ENCODE measurements around the gene GULP1. TPM values are rescaled to one million over a fixed set of nuclear protein-coding genes. Genes with fewer than 3 reads are reported as not detected.

GULP1 gene
- polyA plus RNA-seq, 1 donor = 67.8 TPM

DNA sequence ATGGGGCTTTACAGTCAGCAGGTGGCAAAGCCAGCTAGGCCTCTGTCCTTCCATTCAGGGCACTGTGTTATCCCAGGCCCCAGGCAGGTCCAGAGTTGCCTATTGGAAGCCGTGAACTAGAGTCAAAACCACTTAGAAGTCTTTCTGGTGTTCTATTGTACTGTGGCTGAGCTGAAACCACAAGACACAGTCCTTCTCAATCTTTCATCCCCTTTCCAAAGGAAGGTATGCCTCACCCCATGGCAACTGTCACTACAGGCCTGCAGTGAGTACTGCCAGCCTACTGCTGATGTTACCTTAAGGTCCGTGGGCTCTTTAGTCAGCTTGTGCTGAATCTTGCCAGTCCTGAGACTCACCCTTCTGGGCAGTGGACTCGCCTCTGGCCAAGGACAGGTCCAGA lies 181.6 kb downstream of the GULP1 start:
- no peak for DNase-seq

GRCh38 chr2:188474316-188474715 lies 182.6 kb downstream of the GULP1 start:
- DNase-seq = no peak

DNA sequence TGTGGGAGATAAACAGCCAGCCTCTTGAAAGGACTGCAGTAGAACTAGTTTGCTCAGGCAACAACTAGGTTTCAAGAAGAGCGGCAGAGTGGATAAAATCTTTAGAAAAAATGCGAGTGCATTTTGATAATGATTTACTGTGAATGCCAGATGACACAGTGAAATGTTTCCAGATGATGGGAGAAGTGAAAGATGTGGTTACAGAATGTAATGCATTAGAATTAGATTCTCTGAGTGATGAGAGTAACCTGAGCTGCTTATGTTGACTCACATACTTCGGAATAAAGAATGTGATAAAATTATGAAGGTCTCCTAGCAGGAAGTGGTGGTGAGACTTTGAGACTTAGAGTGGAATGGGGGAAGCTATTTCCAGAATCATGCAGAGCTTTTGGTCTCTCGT lies 184.3 kb downstream of the GULP1 start:
- no peak for DNase-seq

DNA sequence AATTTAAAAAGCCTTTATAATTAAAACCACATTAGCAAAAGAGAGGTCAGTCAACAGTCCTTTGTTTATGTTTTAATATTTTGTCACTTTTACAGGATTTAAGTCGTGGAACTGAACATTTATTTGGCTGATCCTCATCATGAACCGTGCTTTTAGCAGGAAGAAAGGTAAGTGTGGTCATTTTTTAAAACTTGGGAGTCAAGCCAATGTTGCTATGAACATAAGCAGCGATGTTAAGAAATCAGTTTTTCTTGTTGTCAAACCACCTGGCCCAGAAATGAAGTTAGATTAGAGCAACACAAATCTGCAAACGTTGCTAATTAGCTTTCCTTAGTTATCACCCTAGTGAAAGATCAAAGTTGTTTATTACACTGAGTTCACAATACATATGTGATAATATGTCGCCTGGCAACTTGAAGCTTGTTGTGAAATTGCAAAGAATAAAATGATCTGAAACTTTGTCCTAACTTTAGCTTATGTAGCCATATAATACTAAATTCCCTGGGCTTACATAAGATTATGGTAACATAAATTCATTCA lies 186.0 kb downstream of the GULP1 start:
- DNase-seq = no peak

GRCh38 chr2:188478724-188479123 lies 187.1 kb downstream of the GULP1 start:
- no peak for DNase-seq

- no peak for DNase-seq
These were observed 189.8 kb downstream of the GULP1 start for GRCh38 chr2:188481474-188481873.

GRCh38 chr2:188485496-188485895 lies 193.8 kb downstream of the GULP1 start:
- DNase-seq = no peak

GRCh38 chr2:188492751-188493150 lies 201.1 kb downstream of the GULP1 start:
- DNase-seq = no peak

- no peak for DNase-seq
These were observed 203.2 kb downstream of the GULP1 start for GRCh38 chr2:188494906-188495305.

DNA sequence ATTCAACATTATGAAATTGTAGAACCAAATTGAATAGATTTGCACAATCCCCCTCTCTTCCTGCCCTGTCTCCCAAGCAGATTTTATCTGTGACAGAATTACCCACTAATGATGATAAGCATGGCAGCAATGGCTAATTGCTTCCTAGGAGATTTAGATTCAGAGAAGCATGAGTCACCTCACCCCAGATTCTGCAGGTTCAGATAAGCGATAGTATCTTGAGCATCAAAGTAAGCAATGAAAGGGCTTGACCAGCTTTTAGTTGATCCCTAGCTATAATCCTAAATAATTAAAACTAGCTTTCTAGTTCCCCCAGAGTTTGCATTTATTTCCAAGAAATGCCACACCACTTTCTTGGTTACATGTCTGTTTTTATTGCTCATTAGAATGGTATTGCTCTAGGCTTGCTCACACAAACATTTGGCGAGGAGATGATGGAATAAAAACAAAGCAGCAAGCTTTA lies 204.3 kb downstream of the GULP1 start:
- DNase-seq = no peak

GRCh38 chr2:188497726-188498125 lies 206.1 kb downstream of the GULP1 start:
- no peak for DNase-seq

DNA sequence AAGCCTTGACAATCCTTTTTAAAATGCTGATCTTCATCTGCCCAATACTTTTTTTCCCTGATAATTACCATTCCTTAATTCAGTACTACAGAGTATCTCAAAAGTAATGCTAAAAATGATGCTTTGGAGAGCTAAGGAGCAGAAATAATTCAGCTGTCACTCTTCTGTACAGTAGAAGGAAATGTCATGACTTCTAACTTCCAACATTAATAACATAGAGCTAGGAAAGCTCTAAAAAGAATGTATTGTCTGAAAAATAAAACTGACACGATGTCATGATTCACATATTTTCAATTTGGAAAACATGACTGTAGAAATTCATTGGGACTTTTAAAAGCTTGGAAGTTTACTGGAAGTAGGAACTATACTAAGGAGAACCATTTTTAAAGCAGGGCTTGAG lies 212.3 kb downstream of the GULP1 start:
- DNase-seq = no peak

DNA sequence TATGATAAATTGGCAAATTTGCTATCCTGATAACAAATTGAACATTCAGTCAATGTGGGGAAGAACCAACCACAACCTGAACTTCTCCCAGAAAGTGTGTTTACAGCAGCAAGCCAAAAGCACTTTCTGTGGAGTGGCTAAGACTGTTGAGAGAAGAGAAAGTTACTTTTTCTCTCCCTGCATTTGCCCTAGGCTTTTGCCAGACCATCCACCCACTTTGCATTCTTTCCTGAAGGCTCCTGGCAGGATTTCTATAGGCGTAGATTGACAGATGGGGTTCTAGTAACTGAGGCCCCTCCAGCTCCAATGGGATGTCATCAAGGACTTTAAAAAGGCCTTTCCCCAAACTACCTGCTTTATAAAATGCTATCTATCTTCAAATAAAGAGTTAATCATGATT lies 215.2 kb downstream of the GULP1 start:
- no peak for DNase-seq

- no peak for DNase-seq
These were observed 219.7 kb downstream of the GULP1 start for GRCh38 chr2:188511346-188511745.

GRCh38 chr2:188512456-188512855 lies 220.8 kb downstream of the GULP1 start:
- DNase-seq = peak; percentile 47

DNA sequence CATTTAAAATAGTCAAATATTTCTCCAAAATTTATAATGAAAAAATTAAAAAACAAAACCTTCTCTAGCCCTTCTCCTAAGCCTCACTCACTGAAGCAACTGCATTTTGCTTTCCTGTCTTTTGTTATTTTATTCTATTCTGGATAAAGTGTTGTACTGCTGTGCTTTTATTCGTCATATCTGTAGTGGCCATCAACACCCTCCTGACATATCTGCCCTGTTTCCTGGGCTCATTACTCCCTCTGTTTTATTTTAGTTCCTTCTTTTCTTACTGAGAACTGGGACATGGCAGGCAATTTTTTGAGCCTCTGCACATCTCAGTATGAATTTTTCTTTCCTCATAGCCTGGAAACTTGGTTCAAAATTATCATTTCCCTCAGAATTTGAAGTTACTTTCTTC lies 224.2 kb downstream of the GULP1 start:
- no peak for DNase-seq

GRCh38 chr2:188517549-188518215 lies 226.0 kb downstream of the GULP1 start:
- no peak for DNase-seq

DNA sequence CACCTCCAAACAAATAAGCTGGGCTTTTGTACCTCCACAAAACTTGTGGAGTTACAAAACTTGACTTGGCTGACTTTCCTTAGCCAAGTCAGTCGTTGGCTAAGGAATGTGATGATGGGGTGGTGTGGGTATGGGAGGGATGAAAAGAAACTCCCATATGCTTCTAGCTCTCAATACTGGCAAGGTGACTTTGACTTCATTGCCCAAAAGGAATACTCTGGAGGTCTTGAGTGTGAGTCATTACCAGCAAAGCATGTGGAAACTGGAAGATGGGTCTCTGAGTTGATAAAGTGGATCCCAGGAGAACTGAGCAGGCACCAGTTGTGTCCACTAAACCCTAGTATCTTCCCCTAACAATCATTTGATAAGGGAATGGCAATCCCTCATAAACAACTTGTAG lies 226.7 kb downstream of the GULP1 start:
- no peak for DNase-seq

GRCh38 chr2:188519136-188519535 lies 227.5 kb downstream of the GULP1 start:
- no peak for DNase-seq

GRCh38 chr2:188522517-188522916 lies 230.8 kb downstream of the GULP1 start:
- DNase-seq = no peak

GRCh38 chr2:188523919-188524318 lies 232.2 kb downstream of the GULP1 start:
- no peak for DNase-seq

- DNase-seq = peak; percentile 62
These were observed 232.9 kb downstream of the GULP1 start for GRCh38 chr2:188524519-188525113.

- no peak for DNase-seq
These were observed 235.0 kb downstream of the GULP1 start for GRCh38 chr2:188526701-188527100.

- DNase-seq = no peak
These were observed 235.5 kb downstream of the GULP1 start for GRCh38 chr2:188527141-188527540.

Data from left kidney (tissue), 2 donors.